SU-DHL-6 (cell line): ENCODE measurements around the gene HMGN5.

Source experiments
- H2AFZ ChIP-seq: fragments of 200-600 bp; sonication (generic); 2 replicates; pipeline ENCODE4 v1.6.1; 2014; ENCODE audit warnings: low read depth, mild to moderate bottlenecking, moderate library complexity, mixed read lengths, antibody characterized with exemption, low read length; ENCODE audit not compliant: severe bottlenecking
- H3F3A ChIP-seq: fragments of 200-600 bp; shearing (Covaris generic); 2 replicates; pipeline ENCODE4 v1.6.0; 2016; ENCODE audit warnings: antibody characterized with exemption, mild to moderate bottlenecking; ENCODE audit not compliant: insufficient read depth
- H3K27ac ChIP-seq: fragments of 200-600 bp; sonication (generic); 2 replicates; pipeline ENCODE4 v1.5.1; 2016; ENCODE audit warnings: low read depth, mild to moderate bottlenecking, low read length, moderate library complexity, mixed read lengths
- H3K27me3 ChIP-seq: fragments of 200-600 bp; sonication (generic), shearing (Covaris generic); 2 replicates; pipeline ENCODE4 v1.6.0; 2014; ENCODE audit warnings: mild to moderate bottlenecking, low read length
- H3K36me3 ChIP-seq: fragments of 200-600 bp; sonication (generic); 2 replicates; pipeline ENCODE4 v1.6.1; 2014; ENCODE audit warnings: mild to moderate bottlenecking, low read length, mixed read lengths
- H3K4me2 ChIP-seq: fragments of 300-600, 200-600 bp; shearing (Covaris generic), sonication (generic); 2 replicates; pipeline ENCODE4 v1.6.0; 2014; ENCODE audit warnings: low read length, low read depth, mild to moderate bottlenecking; ENCODE audit not compliant: poor library complexity, severe bottlenecking
- H3K4me3 ChIP-seq: fragments of 200-600 bp; sonication (generic); 2 replicates; pipeline ENCODE4 v1.5.1; 2014; ENCODE audit warnings: antibody characterized with exemption, low read length, mild to moderate bottlenecking, mixed read lengths; ENCODE audit not compliant: insufficient read depth, poor library complexity, severe bottlenecking
- H3K79me2 ChIP-seq: fragments of 200-600 bp; sonication (generic); 2 replicates; pipeline ENCODE4 v1.6.1; 2014; ENCODE audit warnings: mild to moderate bottlenecking, low read length, moderate library complexity; ENCODE audit not compliant: insufficient read depth
- H3K9ac ChIP-seq: fragments of 200-600 bp; sonication (generic); 2 replicates; pipeline ENCODE4 v1.7.0; 2014; ENCODE audit warnings: mild to moderate bottlenecking, low read length
- H3K9me2 ChIP-seq: fragments of 200-600 bp; sonication (generic); replicated peaks from 2 replicates; pipeline ENCODE4 v1.6.1; 2014; ENCODE audit warnings: low read length; ENCODE audit not compliant: insufficient read depth
- H3K9me3 ChIP-seq: fragments of 200-600 bp; sonication (generic); 2 replicates; pipeline ENCODE4 v1.6.1; 2014; ENCODE audit warnings: low read length, mixed read lengths; ENCODE audit not compliant: insufficient read depth
- H4K20me1 ChIP-seq: fragments of 200-600 bp; sonication (generic); 2 replicates; pipeline ENCODE4 v1.6.1; 2014; ENCODE audit warnings: low read depth, mild to moderate bottlenecking, antibody characterized with exemption, low read length, moderate library complexity, mixed read lengths
- EZH2phosphoT487 ChIP-seq: fragments of 200-600 bp; sonication (generic), shearing (Covaris generic); conservative IDR thresholded peaks from 2 replicates; pipeline ENCODE4 v1.6.1; 2018; ENCODE audit warnings: mild to moderate bottlenecking, antibody characterized with exemption, low read length, moderate library complexity, mixed read lengths
- TF ChIP-seq, protein P1 (sequence below): fragments of 200-600 bp; sonication (generic); IDR thresholded peaks from one replicate; pipeline ENCODE4 v1.5.1; 2017; ENCODE audit warnings: antibody characterized with exemption, mild to moderate bottlenecking, low read length, moderate library complexity; ENCODE audit not compliant: insufficient read depth, poor library complexity, severe bottlenecking

Gene HMGN5

DNA sequence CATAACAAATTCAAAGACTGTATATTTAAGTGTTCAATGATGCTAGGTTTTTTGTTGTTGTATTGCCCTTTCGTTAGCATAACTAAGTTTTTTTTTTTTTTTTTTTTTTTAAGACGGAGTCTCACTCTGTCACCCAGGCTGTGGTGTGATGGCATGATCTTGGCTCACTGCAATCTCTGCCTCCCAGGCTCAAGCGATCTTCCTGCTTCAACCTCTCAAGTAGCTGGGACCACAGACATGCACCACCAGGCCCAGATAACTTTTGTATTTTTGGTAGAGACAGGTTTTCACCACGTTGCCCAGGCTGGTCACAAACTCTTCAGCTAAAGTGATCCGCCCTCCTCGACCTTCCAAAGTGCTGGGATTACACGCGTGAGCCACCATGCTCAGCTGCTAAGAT, 7.2 kb upstream of the HMGN5 start:
- no peaks in the 10 kb centered on the region for H3K9me3 ChIP-seq
- H3K4me2 ChIP-seq: no peak overlapping the region
- H3K9me2 ChIP-seq: no peaks in the 10 kb centered on the region
- H3K9ac ChIP-seq: no peak overlapping the region
- no peaks in the 10 kb centered on the region for H4K20me1 ChIP-seq
- no peaks in the 10 kb centered on the region for H3K27me3 ChIP-seq
- no peaks in the 10 kb centered on the region for H3K36me3 ChIP-seq
- no peak overlapping the region for H3K27ac ChIP-seq
- TF ChIP-seq, protein P1, sequence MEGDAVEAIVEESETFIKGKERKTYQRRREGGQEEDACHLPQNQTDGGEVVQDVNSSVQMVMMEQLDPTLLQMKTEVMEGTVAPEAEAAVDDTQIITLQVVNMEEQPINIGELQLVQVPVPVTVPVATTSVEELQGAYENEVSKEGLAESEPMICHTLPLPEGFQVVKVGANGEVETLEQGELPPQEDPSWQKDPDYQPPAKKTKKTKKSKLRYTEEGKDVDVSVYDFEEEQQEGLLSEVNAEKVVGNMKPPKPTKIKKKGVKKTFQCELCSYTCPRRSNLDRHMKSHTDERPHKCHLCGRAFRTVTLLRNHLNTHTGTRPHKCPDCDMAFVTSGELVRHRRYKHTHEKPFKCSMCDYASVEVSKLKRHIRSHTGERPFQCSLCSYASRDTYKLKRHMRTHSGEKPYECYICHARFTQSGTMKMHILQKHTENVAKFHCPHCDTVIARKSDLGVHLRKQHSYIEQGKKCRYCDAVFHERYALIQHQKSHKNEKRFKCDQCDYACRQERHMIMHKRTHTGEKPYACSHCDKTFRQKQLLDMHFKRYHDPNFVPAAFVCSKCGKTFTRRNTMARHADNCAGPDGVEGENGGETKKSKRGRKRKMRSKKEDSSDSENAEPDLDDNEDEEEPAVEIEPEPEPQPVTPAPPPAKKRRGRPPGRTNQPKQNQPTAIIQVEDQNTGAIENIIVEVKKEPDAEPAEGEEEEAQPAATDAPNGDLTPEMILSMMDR: no peak
- no peak for TF ChIP-seq EZH2phosphoT487
- no peaks in the 10 kb centered on the region for H3F3A ChIP-seq
- no peak overlapping the region for H3K4me3 ChIP-seq
- no peak overlapping the region for H2AFZ ChIP-seq
- H3K79me2 ChIP-seq: peaks cover 69% of the 10 kb centered on the region

DNA sequence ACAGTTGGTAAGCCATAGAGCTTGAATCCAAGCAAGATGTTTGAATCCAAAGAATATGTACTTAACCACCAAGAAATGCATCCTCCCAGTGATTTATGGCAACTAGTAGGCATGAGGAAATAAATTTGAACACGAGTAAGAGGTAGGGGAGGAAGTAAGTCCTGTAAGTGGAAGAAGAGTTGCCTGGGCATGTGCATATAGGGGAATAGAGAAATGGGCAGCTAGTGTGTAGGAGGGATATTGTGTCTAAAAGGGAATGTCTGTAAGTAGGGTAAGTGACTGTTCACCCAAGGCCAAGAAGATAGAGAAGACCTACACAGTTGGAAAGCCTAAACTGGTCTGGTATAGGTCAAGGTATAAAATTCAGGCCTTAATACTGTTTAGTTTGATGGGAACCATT, 4.8 kb upstream of the HMGN5 start:
- Histone ChIP-seq H3K4me2 (peak overlapping the region; percentile 29), H3K27ac (no peak overlapping the region), H3K9me3 (no peaks in the 10 kb centered on the region), H3F3A (0 out of 2 replicates have a peak, but pooled peaks cover 12% of the 10 kb centered on the region), H3K36me3 (no peaks in the 10 kb centered on the region), H3K79me2 (peaks cover 89% of the 10 kb centered on the region), H3K9me2 (no peaks in the 10 kb centered on the region), H4K20me1 (no peaks in the 10 kb centered on the region), H3K27me3 (no peaks in the 10 kb centered on the region), H3K4me3 (no peak overlapping the region), H2AFZ (no peak overlapping the region), H3K9ac (no peak overlapping the region)
- no peak for TF ChIP-seq EZH2phosphoT487
- TF ChIP-seq, protein P1: no peak

DNA sequence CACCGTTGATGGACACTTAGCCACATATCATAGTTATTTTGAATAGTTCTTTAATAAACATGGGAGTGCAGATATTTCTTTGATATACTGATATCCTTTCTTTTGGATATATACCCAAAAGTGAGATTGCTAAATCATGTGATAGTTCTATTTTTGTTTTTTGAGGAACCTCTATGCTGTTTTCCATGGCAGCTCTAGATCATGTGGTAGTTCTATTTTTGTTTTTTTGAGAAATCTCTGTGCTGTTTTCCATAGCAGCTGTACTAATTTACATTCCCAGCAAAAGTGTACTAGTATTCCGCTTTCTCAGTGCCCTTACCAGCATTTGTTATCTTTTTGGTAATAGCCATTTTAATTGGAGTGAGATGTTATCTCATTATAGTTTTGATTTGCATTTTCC, 3.8 kb upstream of the HMGN5 start:
- Histone ChIP-seq H3K4me3 (no peak overlapping the region), H3K79me2 (peaks cover 83% of the 10 kb centered on the region), H3K4me2 (peak overlapping the region; percentile 29)

More for the DNA sequence above, 3.8 kb upstream of the HMGN5 start:
- Histone ChIP-seq H3K27me3 (no peaks in the 10 kb centered on the region), H2AFZ (no peak overlapping the region), H3K9me2 (no peaks in the 10 kb centered on the region), H4K20me1 (no peaks in the 10 kb centered on the region), H3K36me3 (no peaks in the 10 kb centered on the region), H3K27ac (no peak overlapping the region), H3K9me3 (no peaks in the 10 kb centered on the region), H3K9ac (no peak overlapping the region), H3F3A (0 out of 2 replicates have a peak, but pooled peaks cover 15% of the 10 kb centered on the region)
- no peak for TF ChIP-seq EZH2phosphoT487
- TF ChIP-seq, protein P1: no peak
